ENCODE data around the gene TSPAN5. TPM values are rescaled to one million over a fixed set of nuclear protein-coding genes. Genes with fewer than 3 reads are reported as not detected.

TSPAN5 gene
- total RNA-seq, 1 donor from 2014 or later = 24.9 TPM

DNA sequence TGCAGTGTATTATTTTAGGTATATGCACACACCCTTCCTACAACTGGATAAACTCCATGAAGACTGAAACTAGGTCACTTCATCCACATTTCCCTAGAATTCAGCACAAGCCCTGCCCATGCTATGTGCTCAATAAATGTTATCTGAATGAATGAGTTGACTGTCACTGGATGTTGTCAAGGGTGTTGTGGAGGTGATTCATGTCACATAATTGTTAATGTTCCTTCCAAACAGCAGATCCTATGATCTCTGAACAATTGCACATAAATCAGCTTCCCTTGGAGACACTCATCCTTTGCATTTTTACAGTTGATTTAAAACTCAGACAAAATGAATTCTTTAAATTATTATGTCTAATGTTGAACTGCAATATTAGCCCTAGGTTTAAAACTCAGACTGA is 154.7 kb downstream of the TSPAN5 start:
- DNase-seq (ENCODE audit: low read depth) = no peak
- TF ChIP-seq, protein P1, sequence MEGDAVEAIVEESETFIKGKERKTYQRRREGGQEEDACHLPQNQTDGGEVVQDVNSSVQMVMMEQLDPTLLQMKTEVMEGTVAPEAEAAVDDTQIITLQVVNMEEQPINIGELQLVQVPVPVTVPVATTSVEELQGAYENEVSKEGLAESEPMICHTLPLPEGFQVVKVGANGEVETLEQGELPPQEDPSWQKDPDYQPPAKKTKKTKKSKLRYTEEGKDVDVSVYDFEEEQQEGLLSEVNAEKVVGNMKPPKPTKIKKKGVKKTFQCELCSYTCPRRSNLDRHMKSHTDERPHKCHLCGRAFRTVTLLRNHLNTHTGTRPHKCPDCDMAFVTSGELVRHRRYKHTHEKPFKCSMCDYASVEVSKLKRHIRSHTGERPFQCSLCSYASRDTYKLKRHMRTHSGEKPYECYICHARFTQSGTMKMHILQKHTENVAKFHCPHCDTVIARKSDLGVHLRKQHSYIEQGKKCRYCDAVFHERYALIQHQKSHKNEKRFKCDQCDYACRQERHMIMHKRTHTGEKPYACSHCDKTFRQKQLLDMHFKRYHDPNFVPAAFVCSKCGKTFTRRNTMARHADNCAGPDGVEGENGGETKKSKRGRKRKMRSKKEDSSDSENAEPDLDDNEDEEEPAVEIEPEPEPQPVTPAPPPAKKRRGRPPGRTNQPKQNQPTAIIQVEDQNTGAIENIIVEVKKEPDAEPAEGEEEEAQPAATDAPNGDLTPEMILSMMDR (conservative IDR thresholded peaks at IDR 0.05; ENCODE audit: low read depth, low read length) = no peak
- H3K4me3 ChIP-seq (ENCODE audit: low read depth, low read length) = no peak overlapping the region

DNA sequence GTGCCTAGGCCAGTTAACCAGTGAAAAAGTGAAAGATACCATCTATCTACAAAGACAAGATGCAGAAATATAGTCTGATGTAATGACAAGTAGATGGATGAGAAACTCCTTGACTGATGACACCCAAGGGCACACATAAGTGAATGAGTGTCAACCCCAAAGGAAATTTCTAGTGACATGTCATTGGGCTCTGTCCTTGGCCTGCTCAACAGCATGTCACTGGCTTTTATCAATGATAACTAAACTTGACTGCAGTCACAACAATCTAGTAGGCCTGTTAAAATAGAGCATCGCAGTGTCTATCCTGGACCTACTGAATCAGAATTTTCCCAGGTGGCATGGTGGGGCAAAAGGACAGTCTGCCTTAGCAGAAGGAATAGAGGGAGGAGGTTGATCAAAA is 155.8 kb downstream of the TSPAN5 start:
- no peak for DNase-seq (ENCODE audit: low read depth)
- TF ChIP-seq, protein P1 (conservative IDR thresholded peaks at IDR 0.05; ENCODE audit: low read depth, low read length) = no peak
- no peak overlapping the region for H3K4me3 ChIP-seq (ENCODE audit: low read depth, low read length)

DNA sequence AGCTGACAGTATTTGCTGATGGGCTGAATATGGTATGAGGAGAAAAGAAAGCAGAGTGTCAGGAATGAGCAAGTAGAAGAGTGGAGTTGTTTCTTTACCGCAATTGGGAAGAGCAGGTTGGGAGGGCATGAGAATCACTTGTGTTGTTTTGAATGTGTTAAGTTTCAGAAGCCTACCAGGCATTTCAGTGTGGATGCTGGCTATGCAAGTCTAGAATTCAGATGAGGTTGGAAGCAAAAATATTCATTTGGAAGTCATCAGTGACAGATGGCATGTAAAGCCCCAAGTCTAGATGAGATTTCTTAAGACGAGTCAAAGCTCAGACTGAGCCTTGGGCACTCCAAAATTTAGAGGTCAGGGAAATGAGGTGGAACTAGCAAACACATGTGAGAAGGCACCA is 156.4 kb downstream of the TSPAN5 start:
- H3K4me3 ChIP-seq (ENCODE audit: low read depth, low read length) = no peak overlapping the region
- DNase-seq (ENCODE audit: low read depth) = no peak

DNA sequence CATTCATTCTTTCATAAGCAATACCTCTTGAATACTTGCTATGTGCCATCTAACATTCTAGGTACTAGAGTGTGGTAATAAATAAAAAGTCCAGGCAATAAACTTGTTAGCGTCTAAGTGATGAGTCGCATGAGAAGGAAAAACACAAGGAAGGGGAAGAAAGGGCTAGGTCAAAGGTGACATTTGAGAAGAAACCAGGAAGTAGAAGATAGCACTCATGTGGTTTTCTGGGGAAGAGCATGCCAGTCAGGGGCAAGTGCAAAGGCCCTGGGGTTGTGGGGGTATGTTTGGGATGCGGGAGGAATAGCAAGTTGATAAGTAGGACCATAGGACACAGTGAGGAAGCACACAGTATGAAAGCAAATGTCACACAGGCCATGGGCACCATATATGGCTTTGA is 157.0 kb downstream of the TSPAN5 start:
- H3K4me3 ChIP-seq (ENCODE audit: low read depth, low read length) = no peak overlapping the region
- TF ChIP-seq, protein P1 (conservative IDR thresholded peaks at IDR 0.05; ENCODE audit: low read depth, low read length) = no peak
- no peak for DNase-seq (ENCODE audit: low read depth)

More for the DNA sequence above, 156.4 kb downstream of the TSPAN5 start:
- TF ChIP-seq, protein P1 (conservative IDR thresholded peaks at IDR 0.05; ENCODE audit: low read depth, low read length) = no peak

DNA sequence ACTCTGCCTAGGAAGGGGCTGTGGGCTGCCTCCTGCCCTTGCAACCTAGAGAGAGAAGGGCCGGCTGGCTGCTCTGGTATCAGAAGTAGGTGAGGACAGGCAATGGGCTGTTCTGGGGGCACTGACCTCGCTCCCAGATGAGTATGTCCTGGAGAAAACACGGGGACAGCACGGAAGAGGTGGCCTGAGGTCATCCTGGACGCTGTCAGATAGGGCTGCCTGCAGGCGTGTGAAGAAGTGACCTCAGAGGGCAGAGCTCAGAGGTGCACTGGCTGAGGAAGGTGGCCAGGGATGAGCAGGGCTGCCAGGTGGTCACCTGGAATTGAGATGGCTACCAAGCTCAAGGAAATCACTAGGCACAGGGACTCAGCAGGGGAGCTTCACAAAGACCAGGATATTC is 159.6 kb downstream of the TSPAN5 start:
- TF ChIP-seq, protein P1 (conservative IDR thresholded peaks at IDR 0.05; ENCODE audit: low read depth, low read length) = no peak
- H3K4me3 ChIP-seq (ENCODE audit: low read depth, low read length) = no peak overlapping the region
- no peak for DNase-seq (ENCODE audit: low read depth)

DNA sequence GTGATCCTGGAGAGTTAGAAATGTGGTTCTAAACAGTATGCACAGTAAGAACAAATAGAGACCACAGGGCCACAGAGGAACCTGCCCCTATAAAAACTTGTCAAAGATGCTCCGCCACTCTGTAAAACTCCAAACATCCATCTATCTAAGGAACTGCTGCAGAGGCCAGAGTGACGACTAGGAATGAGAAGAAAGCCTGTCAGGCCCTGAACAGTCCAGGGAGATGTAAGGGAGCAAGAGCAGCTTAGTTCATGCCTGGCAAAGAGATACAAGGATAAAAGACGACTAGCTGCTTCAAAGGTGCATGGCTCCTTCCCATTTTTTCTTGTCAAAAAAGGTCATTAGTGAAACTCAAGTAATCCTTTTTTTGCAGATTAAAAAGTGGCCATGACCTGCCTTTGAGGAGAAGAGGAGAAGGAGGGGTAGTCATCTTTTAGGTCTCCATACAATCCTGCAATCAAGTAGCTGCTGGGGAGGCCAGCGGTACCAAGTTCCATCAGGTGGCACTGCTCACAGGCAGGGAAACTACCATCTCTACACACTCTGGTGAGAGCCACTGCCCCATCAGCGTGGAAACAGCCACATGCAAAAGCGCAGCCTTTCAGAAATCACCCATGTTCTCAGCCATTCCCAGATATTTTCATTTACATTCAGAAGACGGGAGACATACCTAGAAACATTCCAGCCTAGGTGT is 162.1 kb downstream of the TSPAN5 start:
- no peak overlapping the region for H3K4me3 ChIP-seq (ENCODE audit: low read depth, low read length)
- TF ChIP-seq, protein P1 (conservative IDR thresholded peaks at IDR 0.05; ENCODE audit: low read depth, low read length) = no peak
- no peak for DNase-seq (ENCODE audit: low read depth)

DNA sequence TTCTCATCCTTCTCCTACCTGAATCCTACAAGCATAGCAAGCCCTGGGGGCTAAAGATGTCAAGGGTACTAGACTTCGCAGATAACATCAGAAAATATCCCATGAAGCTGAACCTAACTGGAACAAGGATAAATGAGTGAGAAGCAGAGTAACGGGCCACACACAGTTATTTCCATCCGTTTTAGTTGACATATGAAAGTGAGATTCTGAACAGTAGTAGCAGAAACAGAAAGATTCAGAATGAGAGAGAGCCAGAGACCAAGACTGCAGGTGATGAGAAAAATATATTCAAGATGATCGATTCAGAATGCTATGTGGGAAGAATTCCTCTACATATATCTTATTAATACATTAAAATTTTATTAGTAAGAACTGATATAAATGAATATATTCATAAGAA is 165.1 kb downstream of the TSPAN5 start:
- H3K4me3 ChIP-seq (ENCODE audit: low read depth, low read length) = no peak overlapping the region
- TF ChIP-seq, protein P1 (conservative IDR thresholded peaks at IDR 0.05; ENCODE audit: low read depth, low read length) = no peak
- no peak for DNase-seq (ENCODE audit: low read depth)

Data from epithelial cell of proximal tubule (primary cell).